LHCN-M2 (cell line): ENCODE results near the gene B4GAT1. TPM values are rescaled to one million over a fixed set of nuclear protein-coding genes. Genes with fewer than 3 reads are reported as not detected.
"Not testable (repeated sequence)": the region's sequence is repeated elsewhere in the genome, so short reads cannot be mapped to it uniquely, and the experiment has no call there.

ENCODE experiments used
- DNase-seq: peaks from one replicate; pipeline ENCODE4 v3.0.0-alpha.2; 2012; ENCODE audit warnings: low read depth
- total RNA-seq: library from RNA; depleted of rRNA; stranded (reverse); fragments of >200 nt; gene quantifications from 2 replicates; pipeline ENCODE4 v1.2.3, GENCODE V29; 2014

Gene B4GAT1
- total RNA-seq, 1 experiment from 2014 or later: 51.0 TPM

GRCh38 chr11:66363187-66363601 lies 15.8 kb upstream of the B4GAT1 start:
- DNase-seq: no peak

GRCh38 chr11:66362481-66363147 lies 15.2 kb upstream of the B4GAT1 start:
- no peak for DNase-seq

- DNase-seq: no peak
These were observed 14.1 kb upstream of the B4GAT1 start for GRCh38 chr11:66361502-66361941.

- DNase-seq: no peak
These were observed 13.1 kb upstream of the B4GAT1 start for GRCh38 chr11:66360406-66361073.

- no peak for DNase-seq
These were observed 12.2 kb upstream of the B4GAT1 start for GRCh38 chr11:66359662-66360087.

- not testable (repeated sequence) for DNase-seq
These were observed 3.3 kb upstream of the B4GAT1 start for GRCh38 chr11:66350560-66351235.

GRCh38 chr11:66349084-66349386 lies 1.6 kb upstream of the B4GAT1 start:
- DNase-seq: no peak

- DNase-seq: no peak
These were observed 679 bp downstream of the B4GAT1 start for GRCh38 chr11:66346476-66347424.

- no peak for DNase-seq
These were observed 2.1 kb downstream of the B4GAT1 start for GRCh38 chr11:66345316-66345649.

GRCh38 chr11:66344550-66345315 lies 2.7 kb downstream of the B4GAT1 start, which contains the start of gene BRMS1:
BRMS1 (minus strand) TSS chr11:66345104; CDS start chr11:66342234, 2,870 bp downstream.
- peak; percentile 96 for DNase-seq

GRCh38 chr11:66343176-66343575 lies 4.3 kb downstream of the B4GAT1 start:
- DNase-seq: no peak

GRCh38 chr11:66341502-66342126 lies 5.8 kb downstream of the B4GAT1 start:
- no peak for DNase-seq

GRCh38 chr11:66340596-66341501 lies 6.6 kb downstream of the B4GAT1 start:
- DNase-seq: no peak

GRCh38 chr11:66339686-66340483 lies 7.5 kb downstream of the B4GAT1 start:
- DNase-seq: no peak

- no peak for DNase-seq
These were observed 8.2 kb downstream of the B4GAT1 start for GRCh38 chr11:66339162-66339675.

- no peak for DNase-seq
These were observed 8.9 kb downstream of the B4GAT1 start for GRCh38 chr11:66338276-66339161.
